ENCODE measurements around the gene RPL29. TPM values are rescaled to one million over a fixed set of nuclear protein-coding genes. Genes with fewer than 3 reads are reported as not detected.

Gene RPL29
- total RNA-seq, 1 donor from 2014 or later, result 765 TPM

- TF ChIP-seq CTCF (IDR thresholded peaks at IDR 0.05), result no peak
- Histone ChIP-seq H3K9me3 (no peaks in the 10 kb centered on the region), H3K36me3 (peaks cover 10% of the 10 kb centered on the region), H3K4me1 (peaks cover 17% of the 10 kb centered on the region), H3K27ac (no peak overlapping the region), H3K4me3 (no peak overlapping the region), H3K27me3 (ENCODE audit: low read depth) (peaks cover 13% of the 10 kb centered on the region)
- intact Hi-C loops (cut with DNase I), result no loop called here
- DNase-seq, result no peak
- no peak for ATAC-seq
Measured at GRCh38 chr3:51959651-51960050, 36.0 kb downstream of the RPL29 start.

GRCh38 chr3:51958603-51959521 lies 36.8 kb downstream of the RPL29 start:
- Histone ChIP-seq H3K27me3 (ENCODE audit: low read depth) (peaks cover 13% of the 10 kb centered on the region), H3K9me3 (no peaks in the 10 kb centered on the region), H3K27ac (no peak overlapping the region), H3K4me1 (peaks cover 17% of the 10 kb centered on the region), H3K4me3 (no peak overlapping the region), H3K36me3 (peaks cover 10% of the 10 kb centered on the region)
- DNase-seq (no peak), ATAC-seq (no peak)
- no peak for TF ChIP-seq CTCF (IDR thresholded peaks at IDR 0.05)
- intact Hi-C loops (cut with DNase I), result no loop called here

- peaks cover 10% of the 10 kb centered on the region for H3K36me3 ChIP-seq
- ATAC-seq (no peak), DNase-seq (no peak)
- H3K4me1 ChIP-seq, result peaks cover 21% of the 10 kb centered on the region
- no peaks in the 10 kb centered on the region for H3K9me3 ChIP-seq
- peaks cover 13% of the 10 kb centered on the region for H3K27me3 ChIP-seq (ENCODE audit: low read depth)
- no peak for TF ChIP-seq CTCF (IDR thresholded peaks at IDR 0.05)
- intact Hi-C loops (cut with DNase I), result no loop called here
- no peak overlapping the region for H3K4me3 ChIP-seq
- no peak overlapping the region for H3K27ac ChIP-seq
Measured at GRCh38 chr3:51957520-51958205, 38.0 kb downstream of the RPL29 start.

- peak overlapping the region; percentile 53 for H3K4me3 ChIP-seq
Measured at GRCh38 chr3:51955893-51956770, 39.6 kb downstream of the RPL29 start.

More at GRCh38 chr3:51955893-51956770, 39.6 kb downstream of the RPL29 start:
- Histone ChIP-seq H3K27ac (peak overlapping the region; percentile 60), H3K9me3 (no peaks in the 10 kb centered on the region), H3K27me3 (ENCODE audit: low read depth) (peaks cover 13% of the 10 kb centered on the region), H3K36me3 (peaks cover 10% of the 10 kb centered on the region), H3K4me1 (peaks cover 21% of the 10 kb centered on the region)
- ATAC-seq (peak; percentile 69 to 75), DNase-seq (no peak)
- TF ChIP-seq CTCF (IDR thresholded peaks at IDR 0.05), result peak; percentile 50
- intact Hi-C loops (cut with DNase I), result no loop called here

All from lower lobe of right lung (tissue), 2 donors.